GM13977 (cell line): ENCODE measurements around the gene CD1B.
A peak's percentile ranks its signal among the peaks of the same experiment; 100 is the strongest.
"Not testable (repeated sequence)": the region's sequence is repeated elsewhere in the genome, so short reads cannot be mapped to it uniquely, and the experiment has no call there.

Source experiments
- DNase-seq: peaks from one replicate; pipeline ENCODE4 v3.0.0; 2012; ENCODE audit warnings: low spot score
- CTCF ChIP-seq: IDR thresholded peaks from 2 replicates; pipeline ENCODE4 v1.5.1; 2012; ENCODE audit warnings: mild to moderate bottlenecking, control low read depth; ENCODE audit not compliant: insufficient read depth; ENCODE audit errors: extremely low read depth, missing control alignments
- in situ Hi-C: fragments of 300-500 bp; cut with MboI; formaldehyde crosslinking; loops from one replicate; pipeline ENCODE4 v1.12.0; 2022; ENCODE audit warnings: low sequenced_read_pairs, low pct_unique_long_range_greater_than_20kb, mixed read lengths, inconsistent platforms; ENCODE audit not compliant: unreplicated experiment

CD1B gene

GRCh38 chr1:158331481-158332150 lies at the start of gene CD1B:
TSS of gene CD1B (minus strand) at chr1:158331531. CDS start at chr1:158331423, 108 bp downstream.
- in situ Hi-C loops: no loop called here
- TF ChIP-seq CTCF: no peak

GRCh38 chr1:158374860-158375259 lies 43.5 kb upstream of the CD1B start:
- in situ Hi-C loops: no loop called here
- no peak for DNase-seq
- TF ChIP-seq CTCF: no peak

More at GRCh38 chr1:158331481-158332150, at the start of gene CD1B:
- no peak for DNase-seq

- DNase-seq, in situ Hi-C loops: not testable (repeated sequence)
Observed at GRCh38 chr1:158374101-158374500, 42.8 kb upstream of the CD1B start.

- no peak for TF ChIP-seq CTCF
- in situ Hi-C loops: no loop called here
- DNase-seq: peak; percentile 53
Observed at GRCh38 chr1:158371188-158371953, 40.0 kb upstream of the CD1B start.

GRCh38 chr1:158366783-158367182 lies 35.5 kb upstream of the CD1B start:
- in situ Hi-C loops: no loop called here

GRCh38 chr1:158362941-158363340 lies 31.6 kb upstream of the CD1B start:
- DNase-seq: no peak

More at GRCh38 chr1:158366783-158367182, 35.5 kb upstream of the CD1B start:
- TF ChIP-seq CTCF: no peak
- no peak for DNase-seq

More at GRCh38 chr1:158362941-158363340, 31.6 kb upstream of the CD1B start:
- in situ Hi-C loops: no loop called here
- no peak for TF ChIP-seq CTCF
